CD14-positive monocyte (primary cell): ENCODE measurements around the gene PRKCA. TPM values are rescaled to one million over a fixed set of nuclear protein-coding genes. Genes with fewer than 3 reads are reported as not detected.

ENCODE experiments used
- DNase-seq, 3 donors: peaks; one replicate each; pipeline ENCODE4 v3.0.0-alpha.2; 2011 to 2022
- H2AFZ ChIP-seq: 2 replicates; pipeline ENCODE4 v1.6.0; 2012; ENCODE audit warnings: mild to moderate bottlenecking, low read depth, low read length, inconsistent platforms; ENCODE audit not compliant: insufficient read depth, poor library complexity, severe bottlenecking
- H3K27ac ChIP-seq, 2 donors: 1 replicate in 1 of 2; 2 replicates in 1 of 2; pipeline ENCODE4 v1.5.1; 2012 to 2013; ENCODE audit warnings: low read length in 2 of 2, control low read depth in 1 of 2, inconsistent platforms in 1 of 2, low read depth in 1 of 2, mild to moderate bottlenecking in 1 of 2
- H3K27me3 ChIP-seq, 2 donors: one replicate each; pipeline versions ENCODE4 v1.6.0 to v1.6.1; 2011 to 2013; ENCODE audit warnings: low read length in 2 of 2; ENCODE audit not compliant: control insufficient read depth in 2 of 2, insufficient read depth in 2 of 2
- H3K36me3 ChIP-seq, 2 donors: replicated peaks in 1 of 2; 1 replicate in 1 of 2; 2 replicates in 1 of 2; pipeline versions ENCODE4 v1.5.1 to v1.6.1; 2012 to 2013; ENCODE audit warnings: low read length in 2 of 2, control low read depth in 1 of 2, inconsistent platforms in 1 of 2, mild to moderate bottlenecking in 1 of 2; ENCODE audit not compliant: insufficient read depth in 2 of 2, control insufficient read depth in 1 of 2
- H3K4me1 ChIP-seq, 2 donors: 1 replicate in 1 of 2; 2 replicates in 1 of 2; pipeline versions ENCODE4 v1.5.1 to v1.6.1; 2012 to 2013; ENCODE audit warnings: low read length in 2 of 2, control low read depth in 1 of 2, inconsistent platforms in 1 of 2, mild to moderate bottlenecking in 1 of 2, moderate library complexity in 1 of 2; ENCODE audit not compliant: insufficient read depth in 2 of 2, control insufficient read depth in 1 of 2
- H3K4me2 ChIP-seq: replicated peaks from 2 replicates; pipeline ENCODE3; 2012; ENCODE audit warnings: low read length, moderate library complexity, mild to moderate bottlenecking; ENCODE audit not compliant: poor library complexity, severe bottlenecking; ENCODE audit errors: extremely low read depth
- H3K4me3 ChIP-seq, 3 experiments: fragments of 200-600 bp in 1 of 3; sonication (generic) in 1 of 3; replicated peaks in 1 of 3; 1 replicate in 2 of 3; 2 replicates in 1 of 3; pipeline ENCODE4 v1.5.1; 2011 to 2013; ENCODE audit warnings: low read length in 3 of 3, mild to moderate bottlenecking in 3 of 3, control low read depth in 2 of 3, low read depth in 2 of 3, inconsistent platforms in 1 of 3, moderate library complexity in 1 of 3
- H3K79me2 ChIP-seq: 2 replicates; pipeline ENCODE4 v1.6.0; 2012; ENCODE audit warnings: mild to moderate bottlenecking, control low read depth, inconsistent platforms, low read length, moderate library complexity; ENCODE audit not compliant: insufficient read depth
- H3K9ac ChIP-seq: 2 replicates; pipeline ENCODE4 v1.6.0; 2017; ENCODE audit warnings: low read length, mild to moderate bottlenecking; ENCODE audit not compliant: insufficient read depth, poor library complexity, severe bottlenecking
- H3K9me3 ChIP-seq, 2 donors: replicated peaks in 1 of 2; 1 replicate in 1 of 2; 2 replicates in 1 of 2; pipeline versions ENCODE4 v1.5.1 to v1.6.1; 2012 to 2013; ENCODE audit warnings: low read length in 2 of 2, control low read depth in 1 of 2; ENCODE audit not compliant: control insufficient read depth in 1 of 2, insufficient read depth in 1 of 2
- H4K20me1 ChIP-seq: 2 replicates; pipeline ENCODE4 v1.6.0; 2012; ENCODE audit warnings: mild to moderate bottlenecking, low read length, control low read depth, moderate library complexity; ENCODE audit not compliant: insufficient read depth
- H3K27ac Mint-ChIP-seq, 7 donors: one replicate each; pipeline ENCODE4 v1.8.0; 2020; ENCODE audit warnings: mild to moderate bottlenecking in 7 of 7, mixed read lengths in 7 of 7, moderate library complexity in 6 of 7, inconsistent platforms in 2 of 7
- H3K27me3 Mint-ChIP-seq, 3 donors: one replicate each; pipeline ENCODE4 v1.8.0; 2021 to 2022; ENCODE audit warnings: low read depth in 3 of 3, mild to moderate bottlenecking in 3 of 3, mixed read lengths in 3 of 3, moderate library complexity in 3 of 3, inconsistent platforms in 1 of 3
- H3K36me3 Mint-ChIP-seq, 2 donors: one replicate each; pipeline ENCODE4 v1.8.0; 2020; ENCODE audit warnings: mixed read lengths in 2 of 2, inconsistent platforms in 1 of 2, mild to moderate bottlenecking in 1 of 2
- H3K4me1 Mint-ChIP-seq: one replicate; pipeline ENCODE4 v1.8.0; 2020; ENCODE audit warnings: mild to moderate bottlenecking, mixed read lengths
- H3K4me3 Mint-ChIP-seq, 2 donors: one replicate each; pipeline ENCODE4 v1.8.0; 2020; ENCODE audit warnings: mild to moderate bottlenecking in 2 of 2, mixed read lengths in 2 of 2, moderate library complexity in 1 of 2
- H3K9me3 Mint-ChIP-seq, 7 donors: one replicate each; pipeline ENCODE4 v1.8.0; 2020 to 2022; ENCODE audit warnings: mixed read lengths in 7 of 7, mild to moderate bottlenecking in 6 of 7, moderate library complexity in 6 of 7, inconsistent platforms in 2 of 7
- CTCF ChIP-seq: fragments of 200-600 bp; IDR thresholded peaks from one replicate; pipeline ENCODE4 v1.8.0; 2022; ENCODE audit warnings: antibody characterized with exemption, mild to moderate bottlenecking
- WGBS: methylation state at CpG from one replicate; pipeline ENCODE4 v1.1.5; 2013; ENCODE audit warnings: missing lambda C conversion rate; ENCODE audit not compliant: insufficient coverage; 5-methylcytosine and 5-hydroxymethylcytosine counted together
- intact Hi-C, 2 donors: fragments of 100-400 bp; cut with micrococcal nuclease; formaldehyde crosslinking; loops; one replicate each; pipeline versions ENCODE4 v1.15.0 to v1.15.1; 2023
- polyA plus RNA-seq, 3 donors: library from polyadenylated mRNA; depleted of rRNA in 1 of 3; unstranded in 2 of 3; stranded (reverse) in 1 of 3; fragments of 300-500 nt in 2 of 3; fragments of >200 nt in 1 of 3; fragmentation: Illumina TruSeq in 2 of 3; gene quantifications; 1 replicate in 2 of 3; 2 replicates in 1 of 3; pipeline ENCODE4 v1.2.3, GENCODE V29; 2012 to 2021

PRKCA gene
- polyA plus RNA-seq, 3 donors = 0.22 to 7.1 (median 0.30) TPM

- H3K4me1 ChIP-seq = peaks cover 0 to 9% of the 10 kb centered on the region in 2 donors
- no peaks in the 10 kb centered on the region for H3K27me3 ChIP-seq
- TF ChIP-seq CTCF = no peak
- peaks cover 4% of the 10 kb centered on the region for H4K20me1 ChIP-seq
- H3K4me2 ChIP-seq = no peak overlapping the region
- H3K4me1 Mint-ChIP-seq = peaks cover 22% of the 10 kb centered on the region
- 35% methylated on average over 3 of the region's 4 CpGs for WGBS
- H3K4me3 Mint-ChIP-seq = no peak overlapping the region
- H3K9me3 ChIP-seq = peaks cover 0 to 12% of the 10 kb centered on the region in 2 donors
- H2AFZ ChIP-seq = no peak overlapping the region
- intact Hi-C loops = loop anchor here in 1 of 2 donors (10.0 kb wide), 1 partner anchor 218 kb away; no protein-coding TSS in a partner anchor
- DNase-seq = no peak
- H3K79me2 ChIP-seq = no peaks in the 10 kb centered on the region
- H3K9ac ChIP-seq = no peak overlapping the region
- no peaks in the 10 kb centered on the region for H3K36me3 ChIP-seq
- H3K27me3 Mint-ChIP-seq = peaks cover 0 to 1% (median 0%) of the 10 kb centered on the region in 3 donors
- H3K4me3 ChIP-seq = no peak overlapping the region
- peaks cover 2 to 25% (median 12%) of the 10 kb centered on the region in 7 donors for H3K9me3 Mint-ChIP-seq
- H3K36me3 Mint-ChIP-seq = peaks cover 4 to 10% of the 10 kb centered on the region in 2 donors
- peak overlapping the region in 1 of 7 donors; percentile 10 for H3K27ac Mint-ChIP-seq
- no peak overlapping the region for H3K27ac ChIP-seq
Measured at GRCh38 chr17:66542129-66542966, 239.9 kb downstream of the PRKCA start.

- peaks cover 3 to 11% of the 10 kb centered on the region in 2 donors for H3K4me1 ChIP-seq
- Mint-ChIP-seq H3K36me3 (peaks cover 4 to 10% of the 10 kb centered on the region in 2 donors), H3K27me3 (peaks cover 0 to 1% (median 0%) of the 10 kb centered on the region in 3 donors), H3K9me3 (peaks cover 2 to 25% (median 12%) of the 10 kb centered on the region in 7 donors), H3K27ac (no peak overlapping the region), H3K4me1 (peaks cover 20% of the 10 kb centered on the region), H3K4me3 (no peak overlapping the region)
- WGBS = no CpG with 5 or more reads among the region's 3 CpGs
- peaks cover 0 to 12% of the 10 kb centered on the region in 2 donors for H3K9me3 ChIP-seq
- H2AFZ ChIP-seq = no peak overlapping the region
- no peaks in the 10 kb centered on the region for H3K79me2 ChIP-seq
- no peak overlapping the region for H3K4me3 ChIP-seq
- no peaks in the 10 kb centered on the region for H3K36me3 ChIP-seq
- DNase-seq = no peak
- intact Hi-C loops = loop anchor here in 1 of 2 donors (10.0 kb wide), 1 partner anchor 218 kb away; no protein-coding TSS in a partner anchor
- no peak overlapping the region for H3K27ac ChIP-seq
- TF ChIP-seq CTCF = no peak
- H3K4me2 ChIP-seq = no peak overlapping the region
- peaks cover 2% of the 10 kb centered on the region for H4K20me1 ChIP-seq
- H3K27me3 ChIP-seq = no peaks in the 10 kb centered on the region
- H3K9ac ChIP-seq = no peak overlapping the region
Measured at GRCh38 chr17:66542967-66543520, 240.6 kb downstream of the PRKCA start.
